T-helper 17 cell (primary cell): ENCODE measurements around the gene BCAN. TPM values are rescaled to one million over a fixed set of nuclear protein-coding genes. Genes with fewer than 3 reads are reported as not detected.

Experiments
- ATAC-seq: fragments of 150-1000 bp; cut with Tn5 transposase; 2 replicates; pipeline ENCODE4 v1.10.0; 2021; ENCODE audit warnings: mild to moderate bottlenecking, moderate library complexity
- DNase-seq, 3 donors: peaks; one replicate each; pipeline versions ENCODE4 v3.0.0 to v3.0.0-alpha.2; 2020 to 2021
- H3K9me3 ChIP-seq: one replicate; pipeline ENCODE4 v1.7.0; 2013; ENCODE audit warnings: low read length, mild to moderate bottlenecking; ENCODE audit not compliant: control insufficient read depth, poor library complexity, severe bottlenecking
- H3K27ac Mint-ChIP-seq: one replicate; pipeline ENCODE4 v1.8.0; 2022; ENCODE audit warnings: mild to moderate bottlenecking, moderate library complexity, mixed read lengths
- H3K27me3 Mint-ChIP-seq: one replicate; pipeline ENCODE4 v1.8.0; 2022; ENCODE audit warnings: mixed read lengths
- H3K36me3 Mint-ChIP-seq: one replicate; pipeline ENCODE4 v1.8.0; 2022; ENCODE audit warnings: low read depth, mixed read lengths
- H3K4me1 Mint-ChIP-seq: one replicate; pipeline ENCODE4 v1.8.0; 2022; ENCODE audit warnings: mild to moderate bottlenecking, mixed read lengths
- H3K4me3 Mint-ChIP-seq: one replicate; pipeline ENCODE4 v1.8.0; 2022; ENCODE audit warnings: mild to moderate bottlenecking, moderate library complexity, mixed read lengths
- total RNA-seq, 4 donors: library from RNA in 2 of 4; stranded (reverse) in 2 of 4; gene quantifications; one replicate each; pipeline ENCODE4 v1.2.3 and lab custom pipeline; 2022 to 2026

BCAN gene
- total RNA-seq, 2 donors from 2014 or later = not detected

DNA sequence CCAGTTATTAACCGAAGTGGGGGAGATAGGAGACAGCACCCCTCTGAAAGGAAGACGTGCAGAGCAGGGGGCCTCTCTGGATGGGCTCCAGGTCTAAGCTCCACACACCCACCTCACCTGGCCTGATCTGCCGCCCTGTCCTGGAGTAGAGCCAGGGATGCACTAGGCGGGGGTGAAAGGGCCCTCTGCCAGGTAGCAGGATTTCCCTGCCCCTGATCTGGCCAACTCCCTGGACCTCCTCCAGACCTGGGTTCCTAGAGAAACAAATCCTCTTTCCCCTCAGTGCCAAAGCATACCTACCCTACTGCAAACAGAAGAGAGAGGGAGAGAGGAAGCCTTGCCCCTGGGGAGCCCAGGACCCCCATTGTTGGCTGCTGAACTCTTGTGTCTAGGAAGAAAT is 61.4 kb downstream of the BCAN start:
- H3K4me3 Mint-ChIP-seq = no peak overlapping the region
- peaks cover 45% of the 10 kb centered on the region for H3K27me3 Mint-ChIP-seq
- no peak for DNase-seq
- H3K27ac Mint-ChIP-seq = peak overlapping the region; percentile 16
- H3K36me3 Mint-ChIP-seq = peaks cover 3% of the 10 kb centered on the region
- no peaks in the 10 kb centered on the region for H3K9me3 ChIP-seq
- ATAC-seq = no peak
- H3K4me1 Mint-ChIP-seq = peaks cover 20% of the 10 kb centered on the region

- peaks cover 3% of the 10 kb centered on the region for H3K36me3 Mint-ChIP-seq
- peaks cover 20% of the 10 kb centered on the region for H3K4me1 Mint-ChIP-seq
- no peak for DNase-seq
- no peak overlapping the region for H3K4me3 Mint-ChIP-seq
- ATAC-seq = no peak
- H3K27me3 Mint-ChIP-seq = peaks cover 41% of the 10 kb centered on the region
- H3K27ac Mint-ChIP-seq = no peak overlapping the region
- no peaks in the 10 kb centered on the region for H3K9me3 ChIP-seq
Observed at GRCh38 chr1:156703741-156704140, 61.8 kb downstream of the BCAN start.

- H3K9me3 ChIP-seq = no peaks in the 10 kb centered on the region
- peaks cover 18% of the 10 kb centered on the region for H3K4me1 Mint-ChIP-seq
- H3K4me3 Mint-ChIP-seq = peak overlapping the region; percentile 96
- no peaks in the 10 kb centered on the region for H3K36me3 Mint-ChIP-seq
- ATAC-seq (no peak), DNase-seq (no peak)
- no peak overlapping the region for H3K27ac Mint-ChIP-seq
- peaks cover 36% of the 10 kb centered on the region for H3K27me3 Mint-ChIP-seq
Observed at GRCh38 chr1:156704166-156704711, 62.3 kb downstream of the BCAN start.

DNA sequence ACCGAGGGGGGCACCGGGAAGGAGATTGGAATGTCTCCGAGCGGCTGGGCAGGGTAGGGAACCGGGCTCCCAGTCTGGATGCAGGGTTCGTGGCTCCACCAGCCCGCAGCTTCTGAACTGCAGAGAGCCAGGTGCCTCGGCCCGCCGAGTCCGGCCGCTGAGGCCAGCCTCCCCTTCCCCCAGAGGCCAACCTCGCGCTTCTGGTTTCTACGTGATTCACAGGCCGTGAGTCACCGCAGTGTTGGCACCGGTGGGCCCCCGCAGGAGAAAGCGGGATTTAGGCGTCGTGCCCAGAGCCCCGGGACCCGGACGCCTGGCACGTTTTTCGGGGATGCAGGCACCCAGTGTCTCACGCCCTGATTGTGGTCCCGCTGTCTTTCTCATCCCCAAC is 63.0 kb downstream of the BCAN start:
- H3K27me3 Mint-ChIP-seq = peaks cover 31% of the 10 kb centered on the region
- H3K4me1 Mint-ChIP-seq = peaks cover 18% of the 10 kb centered on the region
- H3K36me3 Mint-ChIP-seq = no peaks in the 10 kb centered on the region
- DNase-seq = no peak
- H3K4me3 Mint-ChIP-seq = peak overlapping the region; percentile 96
- no peak overlapping the region for H3K27ac Mint-ChIP-seq
- ATAC-seq = no peak
- no peaks in the 10 kb centered on the region for H3K9me3 ChIP-seq

- H3K4me3 Mint-ChIP-seq = peak within 1 kb of the TSS; percentile 96
- no peaks in the 10 kb centered on the region for H3K36me3 Mint-ChIP-seq
- peak; percentile 52 for ATAC-seq
- H3K9me3 ChIP-seq = no peaks in the 10 kb centered on the region
- H3K27ac Mint-ChIP-seq = peak within 1 kb of the TSS; percentile 88
- peaks cover 29% of the 10 kb centered on the region for H3K27me3 Mint-ChIP-seq
- peaks cover 18% of the 10 kb centered on the region for H3K4me1 Mint-ChIP-seq
- DNase-seq = peak; percentile 10 to 33 (median 22)
Observed at GRCh38 chr1:156705321-156705917, 63.5 kb downstream of the BCAN start, which contains the start of gene CRABP2. CRABP2 (minus strand) TSS chr1:156705583; CDS start chr1:156705446, 137 bp downstream.

- Mint-ChIP-seq H3K27ac (peak overlapping the region; percentile 88), H3K27me3 (peaks cover 25% of the 10 kb centered on the region), H3K4me1 (peaks cover 18% of the 10 kb centered on the region), H3K4me3 (peak overlapping the region; percentile 96), H3K36me3 (no peaks in the 10 kb centered on the region)
- ATAC-seq (peak; percentile 79), DNase-seq (peak; percentile 60 to 68 (median 61))
- no peaks in the 10 kb centered on the region for H3K9me3 ChIP-seq
Observed at GRCh38 chr1:156705918-156706656, 64.2 kb downstream of the BCAN start.

DNA sequence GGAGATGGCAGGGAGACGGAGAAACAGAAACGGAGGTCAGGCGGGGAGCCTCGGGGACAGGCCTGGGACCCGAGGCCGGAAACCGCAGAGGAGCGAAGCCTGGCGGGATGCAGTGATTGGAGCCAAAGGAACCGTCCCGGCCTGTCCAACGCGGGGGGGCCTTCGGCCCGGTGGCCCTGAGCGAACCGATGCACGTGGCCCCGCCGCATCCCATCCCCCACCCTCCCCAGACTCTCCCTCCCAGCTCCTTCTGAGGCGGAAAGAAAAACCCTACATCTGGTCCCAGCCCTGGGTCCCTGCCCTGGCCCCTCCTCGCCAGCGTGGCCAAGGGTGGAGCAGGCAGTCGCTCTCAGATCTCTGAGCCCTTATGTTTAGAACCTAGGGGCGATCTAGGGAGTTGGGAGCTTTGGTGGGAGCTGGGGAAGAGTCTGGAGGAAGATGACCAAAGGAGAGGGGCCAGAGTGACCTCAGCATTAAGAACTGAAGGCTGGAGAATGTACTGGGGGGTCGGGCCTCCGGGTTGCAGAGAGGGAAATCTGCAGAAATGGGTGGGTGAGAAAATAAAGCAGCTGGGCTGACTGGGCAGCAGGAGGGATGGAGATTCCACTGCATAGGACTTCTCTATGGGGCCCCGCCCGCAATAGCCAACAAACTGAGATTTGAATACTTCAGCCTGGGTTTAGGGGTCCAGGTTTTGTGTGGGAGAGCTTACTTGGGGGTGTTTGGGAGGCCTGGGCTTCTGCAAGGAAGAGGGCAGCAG is 64.9 kb downstream of the BCAN start:
- Mint-ChIP-seq H3K27ac (peak overlapping the region; percentile 88), H3K4me1 (peaks cover 18% of the 10 kb centered on the region), H3K4me3 (peak overlapping the region; percentile 96), H3K36me3 (no peaks in the 10 kb centered on the region), H3K27me3 (peaks cover 18% of the 10 kb centered on the region)
- DNase-seq (peak in 1 of 3 donors; percentile 19), ATAC-seq (peak; percentile 28)
- H3K9me3 ChIP-seq = no peaks in the 10 kb centered on the region

GRCh38 chr1:156707417-156708217 is 65.7 kb downstream of the BCAN start:
- no peaks in the 10 kb centered on the region for H3K9me3 ChIP-seq
- peaks cover 18% of the 10 kb centered on the region for H3K27me3 Mint-ChIP-seq
- no peak for ATAC-seq
- H3K27ac Mint-ChIP-seq = no peak overlapping the region
- H3K4me3 Mint-ChIP-seq = peak overlapping the region; percentile 96
- DNase-seq = no peak
- H3K36me3 Mint-ChIP-seq = no peaks in the 10 kb centered on the region
- peaks cover 18% of the 10 kb centered on the region for H3K4me1 Mint-ChIP-seq

DNA sequence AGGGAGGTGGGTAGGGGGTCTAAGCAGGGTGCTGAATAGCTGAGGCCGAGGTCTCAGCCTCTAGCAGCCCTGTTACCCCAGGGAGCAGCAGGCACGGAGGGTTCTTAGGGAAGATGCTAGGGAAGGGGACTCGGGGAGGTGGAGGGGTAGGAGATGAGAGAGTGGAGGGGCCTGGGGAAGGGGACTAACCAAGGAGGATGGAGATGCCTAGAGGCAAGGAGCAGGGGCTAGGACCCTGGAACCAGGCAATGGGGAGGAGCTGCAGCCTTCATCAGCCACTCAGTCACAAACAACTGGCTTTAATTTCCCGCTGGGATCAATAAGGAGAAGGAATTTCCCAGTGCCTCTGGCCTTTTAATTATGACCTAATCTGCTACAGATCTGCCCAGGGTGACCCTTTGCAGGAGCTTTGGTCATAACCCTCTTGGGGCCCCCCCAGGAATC is 66.3 kb downstream of the BCAN start:
- no peaks in the 10 kb centered on the region for H3K9me3 ChIP-seq
- Mint-ChIP-seq H3K4me1 (peaks cover 18% of the 10 kb centered on the region), H3K27me3 (peaks cover 14% of the 10 kb centered on the region), H3K36me3 (no peaks in the 10 kb centered on the region), H3K27ac (peak overlapping the region; percentile 69), H3K4me3 (peak overlapping the region; percentile 63)
- ATAC-seq (no peak), DNase-seq (no peak)

- DNase-seq (no peak), ATAC-seq (no peak)
- peaks cover 6% of the 10 kb centered on the region for H3K27me3 Mint-ChIP-seq
- H3K36me3 Mint-ChIP-seq = no peaks in the 10 kb centered on the region
- H3K4me3 Mint-ChIP-seq = no peak overlapping the region
- peak overlapping the region; percentile 69 for H3K27ac Mint-ChIP-seq
- H3K9me3 ChIP-seq = no peaks in the 10 kb centered on the region
- peaks cover 18% of the 10 kb centered on the region for H3K4me1 Mint-ChIP-seq
Observed at GRCh38 chr1:156709031-156709430, 67.1 kb downstream of the BCAN start.
